Testis (tissue), 2 donors: Measurements from ENCODE around the gene RFC1.

Experiments
- CTCF ChIP-seq, 3 experiments: fragments of 450-650 bp in 2 of 3; fragments of 200-600 bp in 1 of 3; sonication (generic) in 1 of 3; IDR thresholded peaks; one replicate each; pipeline ENCODE4 v1.5.1; 2016 to 2019; ENCODE audit warnings: antibody characterized with exemption in 3 of 3, mild to moderate bottlenecking in 2 of 3, moderate library complexity in 1 of 3
- POLR2A ChIP-seq: fragments of 450-650 bp; IDR thresholded peaks from one replicate; pipeline ENCODE4 v1.6.1; 2017; ENCODE audit warnings: antibody characterized with exemption, mild to moderate bottlenecking, moderate library complexity

GRCh38 chr4:39362827-39363226 lies 3.3 kb downstream of the RFC1 start:
- TF ChIP-seq CTCF (IDR thresholded peaks at IDR 0.05) (no peak), POLR2A (no peak)
